ENCODE measurements around the gene NDFIP1. TPM values are rescaled to one million over a fixed set of nuclear protein-coding genes. Genes with fewer than 3 reads are reported as not detected.

The NDFIP1 gene
- total RNA-seq, 1 experiment from 2014 or later: 37.8 TPM

GRCh38 chr5:142072488-142072887 lies 36.1 kb upstream of the NDFIP1 start:
- intact Hi-C loops (cut with micrococcal nuclease): no loop called here
- TF ChIP-seq REST (IDR thresholded peaks at IDR 0.05; ENCODE audit: low read depth): no peak
- TF ChIP-seq RAD21 (IDR thresholded peaks at IDR 0.05; ENCODE audit: low read depth): no peak
- no peak for TF ChIP-seq CEBPB (IDR thresholded peaks at IDR 0.05; ENCODE audit: low read depth)
- TF ChIP-seq ZBTB33 (IDR thresholded peaks at IDR 0.05; ENCODE audit: extremely low read depth, insufficient replicate concordance, low read length): no peak
- no peak for TF ChIP-seq CTCF (IDR thresholded peaks at IDR 0.05 in 2 of 3, conservative IDR thresholded peaks at IDR 0.05 in 1 of 3; ENCODE audit: borderline replicate concordance in 1 of 3, insufficient read depth in 1 of 3, low read depth in 2 of 3, low read length in 2 of 3)
- TF ChIP-seq EGR1 (IDR thresholded peaks at IDR 0.05; ENCODE audit: low read depth): no peak
- TF ChIP-seq YY1 (IDR thresholded peaks at IDR 0.05; ENCODE audit: extremely low read depth, insufficient replicate concordance, low read depth, low read length): no peak
- no peak for TF ChIP-seq POLR2AphosphoS5 (IDR thresholded peaks at IDR 0.05; ENCODE audit: low read depth, low read length)
- TF ChIP-seq FOSL1 (IDR thresholded peaks at IDR 0.05; ENCODE audit: low read depth): no peak
- no peak for TF ChIP-seq SP1 (IDR thresholded peaks at IDR 0.05; ENCODE audit: low read depth)
- TF ChIP-seq TCF7L2 (IDR thresholded peaks at IDR 0.05; ENCODE audit: borderline replicate concordance, extremely low read depth, insufficient read depth, insufficient read length): no peak
- H3K27me3 ChIP-seq (ENCODE audit: insufficient read depth, low read length): no peaks in the 10 kb centered on the region
- H3K4me3 ChIP-seq (replicated peaks in 1 of 2; ENCODE audit: low read depth in 1 of 2, low read length in 2 of 2): no peak overlapping the region
- no peaks in the 10 kb centered on the region for H3K79me2 ChIP-seq (ENCODE audit: insufficient read depth, low read length)
- no peaks in the 10 kb centered on the region for H3K9me2 ChIP-seq (ENCODE audit: insufficient read depth)
- RAD21 ChIA-PET (ENCODE audit: low non-redundant PET in 1 of 2, low total read pairs in 2 of 2, uncharacterized antibody in 2 of 2, unreplicated experiment in 2 of 2): no interaction called here
- no TSS peak for BruUV-seq (replicated peaks)
- no peaks in the 10 kb centered on the region for H3K9me3 ChIP-seq (ENCODE audit: control insufficient read depth in 1 of 2, insufficient read depth in 1 of 2, low read depth in 1 of 2, low read length in 2 of 2)
- no peaks in the 10 kb centered on the region for H3K36me3 ChIP-seq (ENCODE audit: control insufficient read depth in 1 of 2, insufficient read depth in 2 of 2, low read length in 2 of 2)
- no peaks in the 10 kb centered on the region for H4K20me1 ChIP-seq (ENCODE audit: insufficient read depth)
- no peak overlapping the region for H2AFZ ChIP-seq (ENCODE audit: low read depth, low read length, poor library complexity, severe bottlenecking)
- H3K4me2 ChIP-seq (ENCODE audit: low read length): no peak overlapping the region
- CTCF ChIA-PET: no interaction called here
- H3K4me1 ChIP-seq (ENCODE audit: control insufficient read depth in 1 of 2, insufficient read depth in 2 of 2, low read length in 2 of 2): peaks cover 6 to 7% of the 10 kb centered on the region in 2 experiments
- ATAC-seq: no peak
- H3K27ac ChIP-seq (ENCODE audit: low read depth, low read length): no peak overlapping the region
- DNase-seq (ENCODE audit: low read depth, low spot score): no peak
- POLR2A ChIA-PET: no interaction called here
- H3K9ac ChIP-seq (ENCODE audit: low read length): no peak overlapping the region

Measured in HCT116 (cell line).